ENCODE data around the gene TMEM150C.

- TF ChIP-seq, protein P1, sequence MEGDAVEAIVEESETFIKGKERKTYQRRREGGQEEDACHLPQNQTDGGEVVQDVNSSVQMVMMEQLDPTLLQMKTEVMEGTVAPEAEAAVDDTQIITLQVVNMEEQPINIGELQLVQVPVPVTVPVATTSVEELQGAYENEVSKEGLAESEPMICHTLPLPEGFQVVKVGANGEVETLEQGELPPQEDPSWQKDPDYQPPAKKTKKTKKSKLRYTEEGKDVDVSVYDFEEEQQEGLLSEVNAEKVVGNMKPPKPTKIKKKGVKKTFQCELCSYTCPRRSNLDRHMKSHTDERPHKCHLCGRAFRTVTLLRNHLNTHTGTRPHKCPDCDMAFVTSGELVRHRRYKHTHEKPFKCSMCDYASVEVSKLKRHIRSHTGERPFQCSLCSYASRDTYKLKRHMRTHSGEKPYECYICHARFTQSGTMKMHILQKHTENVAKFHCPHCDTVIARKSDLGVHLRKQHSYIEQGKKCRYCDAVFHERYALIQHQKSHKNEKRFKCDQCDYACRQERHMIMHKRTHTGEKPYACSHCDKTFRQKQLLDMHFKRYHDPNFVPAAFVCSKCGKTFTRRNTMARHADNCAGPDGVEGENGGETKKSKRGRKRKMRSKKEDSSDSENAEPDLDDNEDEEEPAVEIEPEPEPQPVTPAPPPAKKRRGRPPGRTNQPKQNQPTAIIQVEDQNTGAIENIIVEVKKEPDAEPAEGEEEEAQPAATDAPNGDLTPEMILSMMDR (conservative IDR thresholded peaks at IDR 0.05 in 1 of 2, IDR thresholded peaks at IDR 0.05 in 1 of 2; ENCODE audit: low read depth in 1 of 2, low read length in 2 of 2) = no peak
- no peak for TF ChIP-seq EZH2 (IDR thresholded peaks at IDR 0.05; ENCODE audit: low read length, missing control alignments)
These were observed 60.7 kb downstream of the TMEM150C start for GRCh38 chr4:82501154-82501442.
